GM18868 (cell line): ENCODE measurements around the gene MRGPRE.

Source experiments
- ATAC-seq: cut with Tn5 transposase; IDR thresholded peaks from one replicate; pipeline ENCODE4 v1.9.1; 2021; ENCODE audit warnings: mild to moderate bottlenecking, moderate library complexity; ENCODE audit not compliant: unreplicated experiment

Gene MRGPRE

GRCh38 chr11:3197044-3197695 lies 35.0 kb downstream of the MRGPRE start:
- ATAC-seq: no peak

DNA sequence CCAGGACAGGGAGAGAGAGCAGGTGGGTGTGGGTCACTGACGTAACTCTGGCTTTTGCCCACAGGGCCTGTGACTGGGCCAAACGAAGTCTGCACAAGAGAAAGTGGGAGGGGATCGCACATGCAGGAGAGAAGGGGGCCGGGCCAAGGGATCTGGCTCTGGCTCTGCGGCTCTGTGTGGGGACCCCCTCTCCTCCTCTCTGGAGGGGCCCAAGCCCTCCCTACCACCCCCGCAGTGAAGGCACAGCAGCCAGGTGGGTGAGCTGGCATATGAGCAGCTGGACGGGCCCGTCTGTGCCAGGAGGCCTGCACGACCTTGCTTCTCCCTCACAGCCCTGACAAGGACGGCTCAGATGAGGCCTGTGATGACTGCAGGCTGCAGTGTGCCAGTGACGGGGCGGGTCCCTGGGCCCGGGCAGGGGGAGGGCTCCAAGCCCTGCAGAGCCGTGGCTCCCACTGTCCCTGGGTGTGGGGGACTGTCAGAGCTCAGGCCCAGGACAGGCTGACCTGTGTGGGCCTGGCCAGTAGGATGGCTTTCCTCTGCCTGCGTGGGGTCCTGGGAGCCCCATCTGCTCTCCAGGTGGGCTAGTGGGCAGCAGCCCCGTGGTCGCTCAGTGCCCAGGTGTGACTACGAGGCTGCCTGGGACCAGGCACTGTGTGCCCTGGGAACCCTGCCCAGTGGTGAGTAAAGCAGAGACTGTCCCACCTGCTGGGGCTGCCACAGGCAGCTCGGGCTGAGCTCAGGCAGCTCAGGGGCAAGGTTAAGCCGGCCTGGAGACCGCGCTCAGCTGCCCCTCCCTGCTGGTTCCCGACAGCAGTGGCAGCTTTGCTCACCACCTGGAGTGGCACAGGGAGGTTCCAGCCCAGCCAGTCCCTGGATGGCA lies 35.8 kb downstream of the MRGPRE start:
- no peak for ATAC-seq

DNA sequence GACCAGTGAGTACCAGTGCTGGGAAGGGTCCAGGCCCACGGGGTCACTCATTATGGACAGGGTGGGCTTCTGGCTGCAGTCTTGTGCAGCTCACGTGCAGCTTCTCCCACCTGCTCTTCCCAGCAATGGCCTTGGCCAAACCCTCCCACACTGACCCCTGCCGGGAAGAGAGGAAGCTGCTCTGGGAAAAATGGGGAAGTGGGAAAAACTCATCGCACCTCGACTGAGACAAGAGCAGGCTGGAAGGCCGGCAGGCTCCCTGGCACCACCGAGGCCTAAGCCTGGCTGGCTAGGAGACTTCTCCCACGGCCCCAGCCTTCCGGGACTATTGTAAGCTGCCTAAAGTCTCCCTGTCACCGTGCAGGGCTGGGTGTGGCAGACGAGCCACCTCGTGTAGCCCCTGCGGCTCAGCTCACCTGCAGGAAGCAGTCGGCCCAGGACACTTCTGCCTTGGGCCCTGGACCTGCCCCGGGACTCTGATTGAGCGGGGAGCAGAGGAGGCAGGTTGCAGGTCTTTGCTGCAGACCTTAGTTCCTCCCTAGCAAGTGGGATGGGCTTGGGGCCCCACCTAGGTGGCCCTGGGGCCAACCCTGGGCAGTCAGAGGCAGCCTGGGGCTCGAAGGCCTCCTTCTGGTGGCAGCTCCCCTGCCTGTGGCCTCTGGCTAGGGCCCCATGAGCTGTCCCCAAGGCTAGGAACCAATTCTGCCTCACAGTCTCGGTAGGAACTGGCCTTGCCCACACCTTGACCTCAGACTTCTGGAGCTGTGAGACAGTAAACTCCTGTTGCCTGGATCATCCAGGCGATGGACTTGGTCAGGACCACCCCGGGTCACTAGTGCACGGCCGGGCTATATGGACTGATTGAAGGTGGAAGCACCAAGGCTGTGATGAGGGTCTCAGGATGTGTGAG lies 36.7 kb downstream of the MRGPRE start:
- ATAC-seq: no peak

DNA sequence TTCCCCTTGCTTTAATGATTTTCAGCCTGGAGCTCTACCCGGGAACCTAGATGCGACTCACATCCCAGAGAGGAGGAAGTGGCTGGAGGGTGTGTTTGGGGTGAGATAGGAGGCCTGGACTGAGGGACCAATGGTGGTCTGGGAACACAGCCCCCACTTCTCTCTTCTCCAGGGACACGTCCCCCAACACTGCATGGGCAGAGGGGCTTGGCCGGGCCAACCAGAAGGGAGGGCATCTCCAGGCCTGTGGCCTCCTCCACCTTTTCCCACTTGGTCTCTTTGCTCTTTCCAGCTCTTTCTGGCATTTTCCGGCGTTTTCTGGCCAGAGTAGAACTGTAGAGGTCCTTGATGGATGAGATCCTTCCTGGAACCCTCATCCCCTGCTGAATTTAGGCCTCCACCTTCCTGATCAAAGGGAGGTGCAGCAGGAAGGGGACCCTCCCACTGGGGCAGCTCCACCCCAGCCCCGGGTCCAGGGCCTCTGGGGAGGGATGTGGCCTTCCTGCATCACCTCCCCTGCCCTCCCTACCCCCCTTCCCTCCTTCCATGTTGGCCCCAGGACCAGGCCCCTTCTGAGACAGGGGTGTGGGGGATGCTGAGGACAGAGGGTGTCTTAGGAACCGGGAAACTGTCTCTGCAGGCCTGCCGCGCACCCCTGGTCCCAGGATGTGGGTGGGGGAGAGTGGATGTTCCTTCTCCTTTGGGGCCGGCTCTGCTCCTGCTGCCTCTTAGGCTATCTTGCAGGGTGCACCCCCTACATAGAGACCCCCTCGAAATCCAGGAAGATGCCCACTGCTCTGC lies 38.0 kb downstream of the MRGPRE start:
- no peak for ATAC-seq

GRCh38 chr11:3193373-3194015 lies 38.7 kb downstream of the MRGPRE start:
- no peak for ATAC-seq

GRCh38 chr11:3192511-3193372 lies 39.5 kb downstream of the MRGPRE start:
- ATAC-seq: no peak

DNA sequence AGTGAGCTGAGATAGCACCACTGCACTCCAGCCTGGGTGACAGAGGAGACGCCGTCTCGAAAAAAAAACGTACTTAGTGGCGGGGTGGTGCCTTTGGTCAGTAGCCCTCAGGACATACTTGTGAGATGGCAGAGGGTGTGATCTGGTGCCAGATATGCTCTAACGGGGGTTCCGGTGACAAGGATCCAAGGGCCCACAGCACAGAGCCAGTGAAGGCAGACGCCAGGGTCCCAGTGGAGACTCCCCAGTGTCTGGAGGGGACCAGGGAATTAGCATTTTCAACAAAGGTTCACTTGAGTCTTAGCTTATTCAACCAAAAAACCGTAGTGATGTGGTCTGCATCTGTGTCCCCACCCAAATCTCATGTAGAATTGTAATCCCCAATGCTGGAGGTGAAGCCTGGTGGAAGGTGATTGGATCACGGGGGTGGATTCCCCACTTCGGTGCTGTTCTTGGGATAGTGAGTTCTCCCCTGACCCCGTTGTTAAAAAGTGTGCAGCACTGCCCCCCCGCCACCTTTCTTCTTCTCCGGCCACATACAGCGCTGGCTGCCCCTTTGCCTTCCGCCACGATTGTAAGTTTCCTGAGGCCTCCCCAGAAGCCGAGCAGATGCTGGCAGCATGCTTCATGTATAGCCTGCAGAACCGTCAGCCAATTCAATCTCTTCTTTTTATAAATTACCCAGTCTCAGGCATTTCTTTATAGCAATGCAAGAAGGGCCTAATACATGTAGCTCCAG lies 40.5 kb downstream of the MRGPRE start:
- ATAC-seq: no peak

DNA sequence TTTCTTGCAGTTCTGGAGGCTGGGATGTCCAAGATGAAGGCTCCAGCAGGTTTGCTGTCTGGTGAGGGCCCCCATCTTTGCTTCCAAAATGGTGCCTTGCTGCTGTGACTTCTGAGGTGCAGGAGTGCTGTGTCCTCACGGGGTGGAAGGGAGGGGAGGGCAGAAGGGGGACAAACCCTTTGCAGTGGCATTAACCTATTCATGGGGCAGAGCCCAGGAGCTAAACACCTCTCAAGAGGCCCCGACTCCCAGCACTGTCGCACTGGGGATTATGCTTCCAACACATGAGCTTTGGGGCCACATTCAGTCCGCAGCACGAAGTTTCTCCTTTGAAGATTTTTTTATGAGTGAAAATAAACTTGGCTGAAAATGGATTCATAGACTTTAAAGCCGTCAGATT lies 41.6 kb downstream of the MRGPRE start:
- no peak for ATAC-seq

- ATAC-seq: no peak
These were observed 42.2 kb downstream of the MRGPRE start for GRCh38 chr11:3189886-3190583.

DNA sequence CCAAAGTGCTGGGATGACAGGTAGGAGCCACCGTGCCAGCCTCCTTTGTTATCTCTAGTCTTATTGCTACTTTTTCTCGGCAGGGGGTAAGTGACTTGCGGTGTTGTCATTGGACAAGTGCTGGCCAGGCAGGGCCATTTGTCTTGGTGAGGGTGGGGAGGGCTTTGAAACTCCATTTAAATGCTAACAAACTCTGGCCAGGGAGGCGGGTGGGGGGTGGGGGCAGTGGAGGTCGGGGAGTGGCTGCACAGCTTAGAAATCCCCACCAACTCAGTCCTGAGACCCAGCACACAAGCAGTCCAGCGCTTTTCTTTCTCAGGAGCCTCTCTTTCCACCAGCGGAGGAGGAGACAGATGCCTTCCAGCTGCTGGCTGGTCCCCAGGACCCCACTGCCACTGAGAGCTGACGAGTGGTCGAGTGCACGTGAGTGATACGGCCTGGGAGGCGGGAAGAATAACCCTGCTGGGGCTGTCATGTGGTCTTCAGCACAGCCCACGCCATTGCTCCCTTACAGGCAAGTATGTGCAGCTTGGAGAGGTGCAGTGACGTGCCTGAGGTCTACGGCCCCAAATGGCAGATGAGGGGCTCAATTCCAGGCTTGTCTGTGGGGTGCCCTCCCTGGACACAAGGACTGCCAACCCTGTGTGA lies 42.9 kb downstream of the MRGPRE start:
- ATAC-seq: no peak

- ATAC-seq: no peak
These were observed 43.6 kb downstream of the MRGPRE start for GRCh38 chr11:3188496-3189195.

- no peak for ATAC-seq
These were observed 45.9 kb downstream of the MRGPRE start for GRCh38 chr11:3186166-3186953.

DNA sequence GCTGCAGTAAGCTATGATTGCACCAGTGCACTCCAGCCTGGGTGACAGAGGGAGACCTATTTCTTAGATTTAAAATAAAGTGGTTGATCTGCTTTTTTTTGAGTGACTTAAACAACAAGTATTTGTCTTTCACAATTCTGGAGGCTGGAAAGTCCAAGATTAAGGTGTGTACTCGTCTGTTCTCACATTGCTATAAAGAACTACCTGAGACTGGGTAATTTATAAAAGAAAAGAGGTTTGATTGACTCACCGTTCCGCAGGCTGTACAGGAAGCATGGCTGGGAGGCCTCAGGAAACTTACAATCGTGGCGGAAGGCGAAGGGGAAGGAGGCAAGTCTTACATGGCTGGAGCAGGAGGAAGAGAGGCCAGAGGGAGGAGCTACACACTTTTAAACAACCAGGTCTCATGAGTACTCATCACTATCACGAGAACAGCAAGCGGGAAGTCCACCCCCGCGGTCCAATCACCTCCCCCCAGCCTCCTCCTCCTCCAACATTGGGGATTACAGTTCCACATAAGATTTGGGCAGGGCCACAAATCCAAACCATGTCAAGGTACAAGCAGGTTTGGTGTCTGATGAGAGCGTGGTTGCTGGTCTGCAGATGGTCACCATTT lies 47.4 kb downstream of the MRGPRE start:
- ATAC-seq: no peak

- ATAC-seq: no peak
These were observed 48.7 kb downstream of the MRGPRE start for GRCh38 chr11:3183523-3183922.

- no peak for ATAC-seq
These were observed 49.8 kb downstream of the MRGPRE start for GRCh38 chr11:3182462-3182852.
